H1 (cell line): Measurements from ENCODE around the gene NPL. TPM values are rescaled to one million over a fixed set of nuclear protein-coding genes. Genes with fewer than 3 reads are reported as not detected.

Source experiments
- CTCF ChIA-PET: fragments of 300-600 bp; sonication (Branson Sonifier 250); formaldehyde crosslinking; loops from one replicate; lab custom pipeline; 2021; ENCODE audit not compliant: partially characterized antibody; lab: Charles Lee
- POLR2A ChIA-PET: fragments of 300-600 bp; sonication (Branson Sonifier 250); formaldehyde crosslinking; loops from one replicate; lab custom pipeline; 2021; ENCODE audit warnings: inconsistent platforms; ENCODE audit not compliant: partially characterized antibody; lab: Charles Lee
- DNase-seq, 2 experiments: peaks; one replicate each; pipeline versions ENCODE4 v3.0.0 to v3.0.0-alpha.2; 2010 to 2022; ENCODE audit warnings: low spot score in 2 of 2, low read depth in 1 of 2, mixed read lengths in 1 of 2
- FAIRE-seq: peaks from 2 replicates; lab custom pipeline; 2011; peaks lifted over from hg19 to GRCh38; lab: Jason Lieb, UNC
- H2AFZ ChIP-seq: 2 replicates; pipeline ENCODE4 v1.8.1; 2012; ENCODE audit warnings: low read length, inconsistent platforms
- H2AK5ac ChIP-seq: 2 replicates; pipeline ENCODE4 v1.6.1; 2013; ENCODE audit warnings: low read depth, low read length
- H2BK120ac ChIP-seq: replicated peaks from 2 replicates; pipeline ENCODE3; 2013; ENCODE audit warnings: low read depth, low read length, inconsistent platforms
- H2BK12ac ChIP-seq: 2 replicates; pipeline ENCODE4 v1.6.1; 2013; ENCODE audit warnings: low read depth, low read length
- H2BK15ac ChIP-seq: 2 replicates; pipeline ENCODE4 v1.6.1; 2013; ENCODE audit warnings: low read length
- H2BK20ac ChIP-seq: 2 replicates; pipeline ENCODE4 v1.6.1; 2013; ENCODE audit warnings: low read length
- H2BK5ac ChIP-seq: 2 replicates; pipeline ENCODE4 v1.6.1; 2013; ENCODE audit warnings: low read depth, low read length
- H3K14ac ChIP-seq: 2 replicates; pipeline ENCODE4 v1.6.1; 2013; ENCODE audit warnings: inconsistent platforms; ENCODE audit not compliant: insufficient read length
- H3K18ac ChIP-seq: 2 replicates; pipeline ENCODE4 v1.6.1; 2013; ENCODE audit warnings: low read length; ENCODE audit errors: extremely low read depth
- H3K23ac ChIP-seq: 2 replicates; pipeline ENCODE4 v1.6.1; 2013; ENCODE audit warnings: inconsistent platforms; ENCODE audit not compliant: insufficient read length
- H3K23me2 ChIP-seq: 2 replicates; pipeline ENCODE4 v1.6.1; 2013; ENCODE audit warnings: low read depth, low read length
- H3K27ac ChIP-seq: 2 replicates; pipeline ENCODE4 v1.6.1; 2011; ENCODE audit warnings: low read depth, low read length, inconsistent platforms
- H3K27me3 ChIP-seq, 4 experiments: replicated peaks in 1 of 4; 1 replicate in 1 of 4; 2 replicates in 3 of 4; pipeline versions ENCODE4 v1.6.1 to v1.8.1; 2011 to 2013; ENCODE audit warnings: low read length in 3 of 4, mild to moderate bottlenecking in 3 of 4, inconsistent platforms in 2 of 4, mixed read lengths in 2 of 4, moderate library complexity in 1 of 4; ENCODE audit not compliant: control insufficient read depth in 3 of 4, insufficient read depth in 3 of 4; ENCODE audit errors: extremely low read depth in 1 of 4
- H3K36me3 ChIP-seq, 4 experiments: 2 replicates each; pipeline versions ENCODE4 v1.6.1 to v1.8.1; 2011 to 2013; ENCODE audit warnings: mild to moderate bottlenecking in 4 of 4, low read length in 3 of 4, moderate library complexity in 2 of 4, control low read depth in 1 of 4, inconsistent platforms in 1 of 4; ENCODE audit not compliant: insufficient read depth in 4 of 4, control insufficient read depth in 2 of 4
- H3K4ac ChIP-seq: replicated peaks from 2 replicates; pipeline ENCODE3; 2013; ENCODE audit warnings: low read length, low read depth, mixed read lengths, inconsistent platforms; ENCODE audit not compliant: insufficient read length
- H3K4me1 ChIP-seq, 4 experiments: replicated peaks in 1 of 4; 1 replicate in 1 of 4; 2 replicates in 3 of 4; pipeline versions ENCODE4 v1.6.1 to v1.8.1; 2011 to 2013; ENCODE audit warnings: low read length in 3 of 4, inconsistent platforms in 2 of 4, mixed read lengths in 1 of 4; ENCODE audit not compliant: insufficient read depth in 4 of 4, control insufficient read depth in 3 of 4
- H3K4me2 ChIP-seq, 2 experiments: 2 replicates each; pipeline versions ENCODE4 v1.6.1 to v1.8.1; 2011 to 2013; ENCODE audit warnings: low read depth in 2 of 2, low read length in 2 of 2, control low read depth in 1 of 2, inconsistent platforms in 1 of 2, mild to moderate bottlenecking in 1 of 2; ENCODE audit not compliant: insufficient read depth in 1 of 2
- H3K4me3 ChIP-seq, 4 experiments: fragments of 200-600, 300-600 bp in 1 of 4; sonication (generic), shearing (Covaris generic), sonication (Bioruptor Twin) in 1 of 4; 2 replicates each; pipeline versions ENCODE4 v1.5.1 to v1.8.1; 2011 to 2016; ENCODE audit warnings: low read length in 4 of 4, low read depth in 3 of 4, control low read depth in 2 of 4, inconsistent platforms in 2 of 4, mild to moderate bottlenecking in 2 of 4, mixed read lengths in 1 of 4, moderate library complexity in 1 of 4; ENCODE audit not compliant: insufficient read depth in 2 of 4; ENCODE audit errors: extremely low read depth in 1 of 4
- H3K56ac ChIP-seq: replicated peaks from 2 replicates; pipeline ENCODE3; 2013; ENCODE audit warnings: low read depth, mild to moderate bottlenecking, mixed read lengths, low read length, inconsistent platforms; ENCODE audit not compliant: insufficient read length
- H3K79me1 ChIP-seq: 2 replicates; pipeline ENCODE4 v1.6.1; 2013; ENCODE audit warnings: low read depth, low read length, control low read depth
- H3K79me2 ChIP-seq, 2 experiments: 2 replicates each; pipeline versions ENCODE4 v1.6.1 to v1.8.1; 2012 to 2013; ENCODE audit warnings: low read length in 2 of 2, mild to moderate bottlenecking in 2 of 2, inconsistent platforms in 1 of 2; ENCODE audit not compliant: insufficient read depth in 2 of 2, control insufficient read depth in 1 of 2
- H3K9ac ChIP-seq, 4 experiments: replicated peaks in 1 of 4; 1 replicate in 1 of 4; 2 replicates in 3 of 4; pipeline versions ENCODE4 v1.6.1 to v1.8.1; 2011 to 2013; ENCODE audit warnings: low read depth in 3 of 4, low read length in 3 of 4, control low read depth in 2 of 4, mild to moderate bottlenecking in 2 of 4, moderate library complexity in 2 of 4, inconsistent platforms in 1 of 4; ENCODE audit errors: extremely low read depth in 1 of 4
- H3K9me3 ChIP-seq, 2 experiments: 2 replicates each; pipeline versions ENCODE4 v1.6.1 to v1.8.1; 2012 to 2013; ENCODE audit warnings: mild to moderate bottlenecking in 2 of 2, moderate library complexity in 2 of 2, control low read depth in 1 of 2, inconsistent platforms in 1 of 2, low read depth in 1 of 2, low read length in 1 of 2, mixed read lengths in 1 of 2; ENCODE audit not compliant: insufficient read depth in 2 of 2
- H4K20me1 ChIP-seq, 2 experiments: replicated peaks in 1 of 2; 2 replicates each; pipeline versions ENCODE3 to v1.8.1; 2011 to 2013; ENCODE audit warnings: inconsistent platforms in 2 of 2, low read length in 2 of 2, mild to moderate bottlenecking in 1 of 2; ENCODE audit not compliant: insufficient read depth in 2 of 2, control insufficient read depth in 1 of 2
- H4K5ac ChIP-seq: 2 replicates; pipeline ENCODE4 v1.6.1; 2013; ENCODE audit warnings: low read length, low read depth, mixed read lengths, inconsistent platforms; ENCODE audit not compliant: insufficient read length
- H4K8ac ChIP-seq: 2 replicates; pipeline ENCODE4 v1.8.0; 2013; ENCODE audit warnings: mild to moderate bottlenecking, moderate library complexity, low read length, inconsistent platforms; ENCODE audit not compliant: insufficient read depth; ENCODE audit errors: extremely low read depth
- H4K91ac ChIP-seq: replicated peaks from 2 replicates; pipeline ENCODE3; 2013; ENCODE audit warnings: low read length, mixed read lengths, inconsistent platforms; ENCODE audit not compliant: insufficient read length
- GABPA ChIP-seq: IDR thresholded peaks from 2 replicates; pipeline ENCODE4 v1.6.1; 2011; ENCODE audit warnings: mild to moderate bottlenecking, low read length, moderate library complexity, borderline replicate concordance; ENCODE audit not compliant: insufficient read depth
- JUND ChIP-seq: IDR thresholded peaks from 2 replicates; pipeline ENCODE4 v1.6.1; 2011; ENCODE audit warnings: mild to moderate bottlenecking, improper control_type of control experiment, low read length
- KDM1A ChIP-seq: fragments of 200-600, 300-600 bp; sonication (generic); IDR thresholded peaks from 2 replicates; pipeline ENCODE4 v1.7.1; 2016; ENCODE audit warnings: mild to moderate bottlenecking, low read length, borderline replicate concordance
- KDM5A ChIP-seq: fragments of 200-600 bp; IDR thresholded peaks from 2 replicates; pipeline ENCODE4 v1.7.1; 2012; ENCODE audit warnings: mild to moderate bottlenecking, low read length, inconsistent platforms, mixed read lengths
- MAFK ChIP-seq: IDR thresholded peaks from 2 replicates; pipeline ENCODE4 v1.6.1; 2012; ENCODE audit warnings: low read depth, mild to moderate bottlenecking, improper control_type of control experiment, low read length
- NANOG ChIP-seq: IDR thresholded peaks from 2 replicates; pipeline ENCODE4 v1.6.1; 2011; ENCODE audit warnings: low read length, low read depth, mild to moderate bottlenecking, inconsistent platforms; ENCODE audit not compliant: insufficient read depth, poor library complexity, severe bottlenecking
- RFX5 ChIP-seq: IDR thresholded peaks from 2 replicates; pipeline ENCODE4 v1.6.1; 2011; ENCODE audit warnings: low read depth, low read length, improper control_type of control experiment, borderline replicate concordance
- SP4 ChIP-seq: IDR thresholded peaks from 2 replicates; pipeline ENCODE4 v1.6.1; 2012; ENCODE audit warnings: low read length, inconsistent platforms
- TAF7 ChIP-seq: optimal IDR thresholded peaks from 2 replicates; pipeline ENCODE3; 2011; ENCODE audit warnings: low read depth, mild to moderate bottlenecking, inconsistent platforms, low read length, moderate library complexity, borderline replicate concordance
- ZNF274 ChIP-seq: IDR thresholded peaks from 2 replicates; pipeline ENCODE4 v1.7.0; 2012; ENCODE audit warnings: low read length, borderline replicate concordance; ENCODE audit errors: extremely low read depth
- WGBS, 2 experiments: shearing (Covaris generic) in 1 of 2; methylation state at CpG; one replicate each; pipeline versions ENCODE4 v1.1.6 to v1.1.7; 2013 to 2015; ENCODE audit warnings: low lambda C conversion rate in 2 of 2, mixed read lengths in 2 of 2, inconsistent platforms in 1 of 2, low coverage in 1 of 2, missing lambda C conversion rate in 1 of 2; ENCODE audit not compliant: insufficient replicate concordance in 2 of 2, insufficient coverage in 1 of 2, insufficient read length in 1 of 2; ENCODE audit errors: extremely low coverage in 1 of 2, missing lambda C conversion rate in 1 of 2; 5-methylcytosine and 5-hydroxymethylcytosine counted together
- polyA plus RNA-seq, 7 experiments: library from polyadenylated mRNA; depleted of rRNA in 3 of 7; stranded (reverse) in 5 of 7; unstranded in 2 of 7; fragments of >200 nt in 5 of 7; fragments of 200-250 nt in 2 of 7; gene quantifications; 1 replicate in 5 of 7; 2 replicates in 1 of 7; 4 replicates in 1 of 7; pipeline versions ENCODE4 v1.2.1 to v1.2.3, GENCODE V29; 2011 to 2013; ENCODE audit warnings: missing spikeins in 2 of 7, mixed read lengths in 2 of 7
- total RNA-seq: library from RNA; stranded (reverse); fragmentation: NEBNext Ultra II Directional; extraction: Animal tissue kit (Norgen Biotek cat#: 25700); gene quantifications from 2 replicates; pipeline ENCODE4 v1.2.1, GENCODE V29; 2021
- TF ChIP-seq, protein P1 (sequence below): IDR thresholded peaks from 2 replicates; pipeline ENCODE4 v1.6.1; 2012; ENCODE audit warnings: inconsistent platforms
- TF ChIP-seq, protein P2 (sequence below): IDR thresholded peaks from 2 replicates; pipeline ENCODE4 v1.6.1; 2012; ENCODE audit warnings: inconsistent platforms

The NPL gene
- total and polyA plus RNA-seq, 2 of the 8 experiments (the other 6 are each of a cell fraction or from before 2014, with no cell fraction given), result 2.2 to 4.4 TPM

DNA sequence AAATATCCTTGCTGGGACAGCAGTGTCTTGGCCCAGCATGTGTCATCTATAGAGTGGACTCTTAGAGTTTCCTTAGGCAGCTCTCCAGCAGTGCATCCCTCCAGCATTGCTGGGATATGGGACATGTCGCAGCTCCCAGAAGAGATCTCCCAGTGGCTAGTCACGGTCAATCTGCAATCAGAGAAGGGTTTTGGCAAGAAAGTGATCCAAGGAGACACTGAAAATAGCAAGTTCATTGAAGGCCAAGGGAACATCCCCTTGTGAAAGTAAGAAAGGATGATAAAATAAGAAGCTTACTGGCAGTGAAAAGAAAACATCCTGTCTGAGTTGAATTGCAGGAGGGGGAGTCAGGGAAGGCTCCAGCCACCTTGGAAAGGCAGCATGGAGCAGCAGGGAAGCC is 19.3 kb upstream of the NPL start:
- H3K36me3 ChIP-seq, result no peaks in the 10 kb centered on the region
- no peak for DNase-seq
- no peaks in the 10 kb centered on the region for H3K9me3 ChIP-seq
- H3K4me3 ChIP-seq, result no peak overlapping the region
- no peak overlapping the region for H4K91ac ChIP-seq
- no peak overlapping the region for H4K5ac ChIP-seq
- H2BK20ac ChIP-seq, result no peak overlapping the region
- no peak overlapping the region for H2AK5ac ChIP-seq
- no peaks in the 10 kb centered on the region for H4K20me1 ChIP-seq
- H3K4me2 ChIP-seq, result no peak overlapping the region
- no peak overlapping the region for H3K23ac ChIP-seq
- H3K23me2 ChIP-seq, result no peaks in the 10 kb centered on the region; the same call in 1 of the 2 replicates
- TF ChIP-seq KDM1A (no peak), KDM5A (no peak), MAFK (no peak), GABPA (no peak), JUND (no peak), NANOG (no peak), RFX5 (no peak), ZNF274 (no peak), TAF7 (no peak), SP4 (no peak)
- TF ChIP-seq, protein P1, sequence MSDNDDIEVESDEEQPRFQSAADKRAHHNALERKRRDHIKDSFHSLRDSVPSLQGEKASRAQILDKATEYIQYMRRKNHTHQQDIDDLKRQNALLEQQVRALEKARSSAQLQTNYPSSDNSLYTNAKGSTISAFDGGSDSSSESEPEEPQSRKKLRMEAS, result no peak
- TF ChIP-seq, protein P2, sequence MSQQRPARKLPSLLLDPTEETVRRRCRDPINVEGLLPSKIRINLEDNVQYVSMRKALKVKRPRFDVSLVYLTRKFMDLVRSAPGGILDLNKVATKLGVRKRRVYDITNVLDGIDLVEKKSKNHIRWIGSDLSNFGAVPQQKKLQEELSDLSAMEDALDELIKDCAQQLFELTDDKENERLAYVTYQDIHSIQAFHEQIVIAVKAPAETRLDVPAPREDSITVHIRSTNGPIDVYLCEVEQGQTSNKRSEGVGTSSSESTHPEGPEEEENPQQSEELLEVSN, result no peak
- TF ChIP-seq, all 59 proteins: peak for 0
- H3K79me1 ChIP-seq, result no peaks in the 10 kb centered on the region
- no peak overlapping the region; the same call in 1 of the 2 replicates for H4K8ac ChIP-seq
- H2BK15ac ChIP-seq, result no peak overlapping the region
- no peak overlapping the region for H2BK120ac ChIP-seq
- 98% methylated on average over 2 of the region's 2 CpGs; no CpG with 5 or more reads in 1 of the 2 experiments for WGBS, 2 experiments
- H3K4ac ChIP-seq, result no peak overlapping the region
- H3K9ac ChIP-seq, result no peak overlapping the region
- H3K14ac ChIP-seq, result no peak overlapping the region
- H3K79me2 ChIP-seq, result no peaks in the 10 kb centered on the region
- ChIA-PET POLR2A (interaction anchor here (2.9 kb wide), 1 partner anchor 166 kb away, joined by 10 read pairs; the partner anchor contains the start of gene RGS16), CTCF (interaction anchor here (0.7 to 6.3 kb wide), 7 partner anchors 15 to 171 kb away, joined by 3 to 77 read pairs (median 3); no protein-coding TSS in a partner anchor)
- FAIRE-seq, result no peak
- no peak overlapping the region for H3K56ac ChIP-seq
- no peak overlapping the region for H2AFZ ChIP-seq
- no peak overlapping the region for H2BK5ac ChIP-seq
- H2BK12ac ChIP-seq, result no peak overlapping the region
- peaks cover 0 to 8% (median 4%) of the 10 kb centered on the region in 4 experiments; a peak in 4 of 7 replicates for H3K4me1 ChIP-seq
- H3K18ac ChIP-seq, result no peak overlapping the region
- no peak overlapping the region for H3K27ac ChIP-seq
- H3K27me3 ChIP-seq, result no peaks in the 10 kb centered on the region
